HepG2 (cell line): ENCODE results near the gene TTC23.

Source experiments
- BRF2 ChIP-seq: sonication (generic); formaldehyde crosslinking; IDR thresholded peaks from 2 replicates; pipeline ENCODE4 v1.8.1; 2022; ENCODE audit warnings: mild to moderate bottlenecking, missing genetic modification reagents
- CTCF ChIP-seq: sonication (generic); formaldehyde crosslinking; IDR thresholded peaks from 2 replicates; pipeline ENCODE4 v1.5.0; 2020; ENCODE audit warnings: mild to moderate bottlenecking, missing genetic modification reagents, moderate library complexity
- DPF2 ChIP-seq: sonication (generic); formaldehyde crosslinking; IDR thresholded peaks from 2 replicates; pipeline ENCODE4 v1.4.0; 2020; ENCODE audit warnings: mild to moderate bottlenecking, low read depth, missing genetic modification reagents, borderline replicate concordance
- EP300 ChIP-seq, 3 experiments: sonication (generic) in 1 of 3; formaldehyde crosslinking in 1 of 3; IDR thresholded peaks; 2 replicates each; pipeline versions ENCODE4 v1.5.1 to v1.6.1; 2011 to 2020; ENCODE audit warnings: low read depth in 2 of 3, low read length in 2 of 3, borderline replicate concordance in 1 of 3, improper control_type of control experiment in 1 of 3, mild to moderate bottlenecking in 1 of 3, missing genetic modification reagents in 1 of 3, moderate library complexity in 1 of 3
- GLMP ChIP-seq: sonication (generic); formaldehyde crosslinking; IDR thresholded peaks from 2 replicates; pipeline ENCODE4 v1.9.0; 2021; ENCODE audit warnings: missing genetic modification reagents, mild to moderate bottlenecking, borderline replicate concordance
- KLF13 ChIP-seq: sonication (generic); formaldehyde crosslinking; IDR thresholded peaks from 2 replicates; pipeline ENCODE4 v1.4.0; 2020; ENCODE audit warnings: mild to moderate bottlenecking, missing genetic modification reagents
- MAZ ChIP-seq, 2 experiments: sonication (generic) in 1 of 2; formaldehyde crosslinking in 1 of 2; IDR thresholded peaks; 2 replicates each; pipeline versions ENCODE4 v1.5.0 to v1.6.1; 2012 to 2020; ENCODE audit warnings: low read depth in 2 of 2, mild to moderate bottlenecking in 2 of 2, borderline replicate concordance in 1 of 2, improper control_type of control experiment in 1 of 2, low read length in 1 of 2, missing genetic modification reagents in 1 of 2, moderate library complexity in 1 of 2
- SRF ChIP-seq: IDR thresholded peaks from 2 replicates; pipeline ENCODE4 v1.6.1; 2011; ENCODE audit warnings: mild to moderate bottlenecking, low read depth, low read length, moderate library complexity
- TAF1 ChIP-seq: sonication (generic); formaldehyde crosslinking; IDR thresholded peaks from 2 replicates; pipeline ENCODE4 v1.4.0; 2020; ENCODE audit warnings: missing genetic modification reagents
- THAP7 ChIP-seq: sonication (generic); formaldehyde crosslinking; IDR thresholded peaks from 2 replicates; pipeline ENCODE4 v1.8.1; 2023; ENCODE audit warnings: mild to moderate bottlenecking, missing genetic modification reagents
- ZNF652 ChIP-seq: IDR thresholded peaks from 2 replicates; pipeline ENCODE4 v1.6.1; 2016; ENCODE audit warnings: low read depth, borderline replicate concordance

- TF ChIP-seq THAP7, result no peak
- TF ChIP-seq KLF13, result no peak
- no peak for TF ChIP-seq TAF1 (CRISPR knock-in tag)
- TF ChIP-seq BRF2 (CRISPR knock-in tag), result no peak
- TF ChIP-seq GLMP, result no peak
- no peak for TF ChIP-seq ZNF652
- TF ChIP-seq DPF2 (CRISPR knock-in tag), result no peak
- no peak for TF ChIP-seq CTCF (CRISPR knock-in tag)
- TF ChIP-seq MAZ (IDR thresholded peaks at IDR 0.05; ENCODE audit: borderline replicate concordance, low read depth, low read length), result no peak
- TF ChIP-seq MAZ (CRISPR knock-in tag; IDR thresholded peaks at IDR 0.05; ENCODE audit: low read depth), result no peak
- TF ChIP-seq EP300 (IDR thresholded peaks at IDR 0.05; ENCODE audit: low read depth in 2 of 2, low read length in 2 of 2), result no peak
- no peak for TF ChIP-seq EP300 (CRISPR knock-in tag; IDR thresholded peaks at IDR 0.05; ENCODE audit: borderline replicate concordance)
- TF ChIP-seq SRF, result no peak
These were observed 67.8 kb downstream of the TTC23 start for GRCh38 chr15:99181545-99181971.
